Endodermal cell (in vitro differentiated cells): ENCODE results near the gene APOL4. TPM values are rescaled to one million over a fixed set of nuclear protein-coding genes. Genes with fewer than 3 reads are reported as not detected.

Experiments
- DNase-seq: peaks from one replicate; pipeline ENCODE4 v3.0.0-alpha.2; 2017
- H3K27ac ChIP-seq: 2 replicates; pipeline ENCODE4 v1.5.1; 2013; ENCODE audit warnings: mild to moderate bottlenecking, low read depth, low read length, moderate library complexity
- H3K27me3 ChIP-seq: 2 replicates; pipeline ENCODE4 v1.6.1; 2013; ENCODE audit warnings: mild to moderate bottlenecking, low read length, moderate library complexity; ENCODE audit not compliant: insufficient read depth, control insufficient read depth, poor library complexity, severe bottlenecking
- H3K36me3 ChIP-seq: 2 replicates; pipeline ENCODE4 v1.7.0; 2013; ENCODE audit warnings: mild to moderate bottlenecking, low read length, moderate library complexity; ENCODE audit not compliant: control insufficient read depth, insufficient read depth
- H3K4me1 ChIP-seq: one replicate; pipeline ENCODE4 v1.7.0; 2013; ENCODE audit warnings: low read length; ENCODE audit not compliant: control insufficient read depth, insufficient read depth
- H3K4me3 ChIP-seq: 2 replicates; pipeline ENCODE4 v1.5.1; 2013; ENCODE audit warnings: mild to moderate bottlenecking, low read length, moderate library complexity
- H3K9ac ChIP-seq: 2 replicates; pipeline ENCODE4 v1.6.1; 2013; ENCODE audit warnings: mild to moderate bottlenecking, low read length, moderate library complexity; ENCODE audit not compliant: poor library complexity, severe bottlenecking; ENCODE audit errors: extremely low read depth
- H3K9me3 ChIP-seq: 2 replicates; pipeline ENCODE4 v1.6.1; 2013; ENCODE audit warnings: mild to moderate bottlenecking, low read length, moderate library complexity; ENCODE audit not compliant: control insufficient read depth
- H3K27ac Mint-ChIP-seq: 2 replicates; pipeline ENCODE4 v1.8.0; 2020; ENCODE audit warnings: mixed read lengths
- H3K27me3 Mint-ChIP-seq: 2 replicates; pipeline ENCODE4 v1.8.0; 2021; ENCODE audit warnings: mild to moderate bottlenecking, mixed read lengths; ENCODE audit not compliant: insufficient read depth
- H3K36me3 Mint-ChIP-seq: 2 replicates; pipeline ENCODE4 v1.8.0; 2020; ENCODE audit warnings: low read depth, mixed read lengths
- H3K4me1 Mint-ChIP-seq: 2 replicates; pipeline ENCODE4 v1.8.0; 2020; ENCODE audit warnings: mixed read lengths
- H3K4me3 Mint-ChIP-seq: 2 replicates; pipeline ENCODE4 v1.8.0; 2020; ENCODE audit warnings: mild to moderate bottlenecking, moderate library complexity, mixed read lengths
- H3K9me3 Mint-ChIP-seq: 2 replicates; pipeline ENCODE4 v1.8.0; 2020; ENCODE audit warnings: mild to moderate bottlenecking, mixed read lengths
- WGBS, 2 experiments: methylation state at CpG; one replicate each; pipeline versions ENCODE4 v1.1.5 to v1.1.7; 2013; ENCODE audit warnings: missing lambda C conversion rate in 2 of 2, mixed read lengths in 1 of 2; ENCODE audit not compliant: insufficient coverage in 1 of 2, insufficient read length in 1 of 2; 5-methylcytosine and 5-hydroxymethylcytosine counted together
- total RNA-seq, 2 donors: library from RNA; stranded (reverse); fragmentation: NEBNext Ultra II Directional in 1 of 2; extraction: Animal tissue kit (Norgen Biotek cat#: 25700) in 1 of 2; gene quantifications; 2 replicates in 1 of 2; 3 replicates in 1 of 2; pipeline ENCODE4 v1.2.1, GENCODE V29; 2021
- TF ChIP-seq, protein P1 (sequence below): fragments of 200-600 bp; sonication (generic); conservative IDR thresholded peaks from 2 replicates; pipeline ENCODE4 v1.5.0; 2021; ENCODE audit warnings: antibody characterized with exemption, mild to moderate bottlenecking

Gene APOL4
- total RNA-seq, 2 donors from 2014 or later, result not detected

GRCh38 chr22:36182857-36183256 lies 18.8 kb downstream of the APOL4 start:
- Histone ChIP-seq H3K4me1 (peaks cover 13% of the 10 kb centered on the region), H3K27ac (no peak overlapping the region), H3K4me3 (no peak overlapping the region), H3K9me3 (no peaks in the 10 kb centered on the region), H3K36me3 (no peaks in the 10 kb centered on the region), H3K27me3 (no peaks in the 10 kb centered on the region), H3K9ac (no peak overlapping the region)
- Mint-ChIP-seq H3K27me3 (no peaks in the 10 kb centered on the region), H3K9me3 (no peaks in the 10 kb centered on the region), H3K36me3 (no peaks in the 10 kb centered on the region), H3K27ac (no peak overlapping the region), H3K4me3 (no peak overlapping the region), H3K4me1 (peaks cover 18% of the 10 kb centered on the region)
- peak; percentile 39 for DNase-seq
- TF ChIP-seq, protein P1, sequence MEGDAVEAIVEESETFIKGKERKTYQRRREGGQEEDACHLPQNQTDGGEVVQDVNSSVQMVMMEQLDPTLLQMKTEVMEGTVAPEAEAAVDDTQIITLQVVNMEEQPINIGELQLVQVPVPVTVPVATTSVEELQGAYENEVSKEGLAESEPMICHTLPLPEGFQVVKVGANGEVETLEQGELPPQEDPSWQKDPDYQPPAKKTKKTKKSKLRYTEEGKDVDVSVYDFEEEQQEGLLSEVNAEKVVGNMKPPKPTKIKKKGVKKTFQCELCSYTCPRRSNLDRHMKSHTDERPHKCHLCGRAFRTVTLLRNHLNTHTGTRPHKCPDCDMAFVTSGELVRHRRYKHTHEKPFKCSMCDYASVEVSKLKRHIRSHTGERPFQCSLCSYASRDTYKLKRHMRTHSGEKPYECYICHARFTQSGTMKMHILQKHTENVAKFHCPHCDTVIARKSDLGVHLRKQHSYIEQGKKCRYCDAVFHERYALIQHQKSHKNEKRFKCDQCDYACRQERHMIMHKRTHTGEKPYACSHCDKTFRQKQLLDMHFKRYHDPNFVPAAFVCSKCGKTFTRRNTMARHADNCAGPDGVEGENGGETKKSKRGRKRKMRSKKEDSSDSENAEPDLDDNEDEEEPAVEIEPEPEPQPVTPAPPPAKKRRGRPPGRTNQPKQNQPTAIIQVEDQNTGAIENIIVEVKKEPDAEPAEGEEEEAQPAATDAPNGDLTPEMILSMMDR, result no peak
- WGBS, 2 experiments, result 98 to 100% methylated on average over 5 to 6 of the region's 6 CpGs

DNA sequence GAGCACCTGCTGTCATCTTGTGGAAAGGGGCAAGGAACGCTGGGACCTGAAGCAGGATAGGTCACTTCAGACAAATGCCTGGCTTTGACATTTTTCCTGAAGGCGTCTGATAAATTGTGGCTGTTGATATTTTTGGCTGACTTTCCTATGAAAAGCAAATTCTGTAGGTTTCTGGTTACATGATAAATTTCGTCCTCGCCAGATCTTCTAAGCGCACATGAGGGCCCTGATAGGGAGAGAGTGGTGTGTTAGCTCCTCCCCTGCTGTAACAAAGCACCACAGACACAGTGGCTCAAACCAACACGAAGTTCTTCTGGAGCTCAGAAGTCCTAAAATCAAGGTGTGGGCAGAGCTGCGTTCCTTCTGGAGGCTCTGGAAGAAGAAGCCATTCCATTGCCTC lies 19.6 kb downstream of the APOL4 start:
- WGBS, 2 experiments, result 93% methylated on average over 6 to 7 of the region's 7 CpGs

GRCh38 chr22:36180928-36181327 lies 20.7 kb downstream of the APOL4 start:
- H3K4me1 ChIP-seq, result peaks cover 13% of the 10 kb centered on the region
- no peaks in the 10 kb centered on the region for H3K27me3 ChIP-seq
- Mint-ChIP-seq H3K9me3 (no peaks in the 10 kb centered on the region), H3K4me1 (peaks cover 18% of the 10 kb centered on the region), H3K36me3 (no peaks in the 10 kb centered on the region), H3K27me3 (no peaks in the 10 kb centered on the region), H3K27ac (no peak overlapping the region), H3K4me3 (no peak overlapping the region)
- H3K27ac ChIP-seq, result no peak overlapping the region
- whole genome bisulfite sequencing, 2 experiments, result 98 to 100% methylated on average over 6 of the region's 6 CpGs
- H3K4me3 ChIP-seq, result no peak overlapping the region
- H3K9me3 ChIP-seq, result peaks cover 9% of the 10 kb centered on the region
- TF ChIP-seq, protein P1, result no peak
- H3K9ac ChIP-seq, result no peak overlapping the region
- no peaks in the 10 kb centered on the region for H3K36me3 ChIP-seq
- DNase-seq, result no peak

More for the DNA sequence above, 19.6 kb downstream of the APOL4 start:
- Mint-ChIP-seq H3K4me3 (no peak overlapping the region), H3K4me1 (peaks cover 18% of the 10 kb centered on the region), H3K36me3 (no peaks in the 10 kb centered on the region), H3K27ac (no peak overlapping the region), H3K27me3 (no peaks in the 10 kb centered on the region), H3K9me3 (no peaks in the 10 kb centered on the region)
- H3K4me3 ChIP-seq, result no peak overlapping the region
- no peak overlapping the region for H3K27ac ChIP-seq
- DNase-seq, result peak; percentile 26
- no peaks in the 10 kb centered on the region for H3K27me3 ChIP-seq
- peaks cover 13% of the 10 kb centered on the region for H3K4me1 ChIP-seq
- no peak overlapping the region for H3K9ac ChIP-seq
- TF ChIP-seq, protein P1, result no peak
- peaks cover 3% of the 10 kb centered on the region for H3K9me3 ChIP-seq
- H3K36me3 ChIP-seq, result no peaks in the 10 kb centered on the region
